K562 (cell line): ENCODE measurements around the gene PLPP6. TPM values are rescaled to one million over a fixed set of nuclear protein-coding genes. Genes with fewer than 3 reads are reported as not detected.

ENCODE experiments used
- JUNB ChIP-seq: fragments of 450-650 bp; formaldehyde crosslinking; conservative IDR thresholded peaks from 2 replicates; pipeline ENCODE4 v1.4.0; 2020; ENCODE audit warnings: mild to moderate bottlenecking
- RBBP5 ChIP-seq: fragments of 200-600 bp; sonication (generic); IDR thresholded peaks from 2 replicates; pipeline ENCODE4 v1.6.1; 2012; ENCODE audit warnings: borderline replicate concordance, mild to moderate bottlenecking, low read length, control low read depth, inconsistent platforms; ENCODE audit not compliant: insufficient read depth, poor library complexity, severe bottlenecking
- ZBED1 ChIP-seq: IDR thresholded peaks from 2 replicates; pipeline ENCODE4 v1.6.1; 2014
- ZNF274 ChIP-seq: IDR thresholded peaks from 2 replicates; pipeline ENCODE4 v1.6.1; 2011; ENCODE audit warnings: low read depth, mild to moderate bottlenecking, low read length, moderate library complexity, borderline replicate concordance
- ZNF695 ChIP-seq: fragments of 450-650 bp; formaldehyde crosslinking; IDR thresholded peaks from 2 replicates; pipeline ENCODE4 v1.4.0; 2020; ENCODE audit warnings: mild to moderate bottlenecking, moderate library complexity
- polyA plus RNA-seq, 8 experiments: library from polyadenylated mRNA; depleted of rRNA in 4 of 8; stranded (reverse) in 5 of 8; unstranded in 3 of 8; fragments of >200 nt; fragmentation: Nextera tagmentation in 2 of 8; fragmentation: Illumina TruSeq in 1 of 8; extraction: Ambion mirVana in 2 of 8; extraction: Trizol in 1 of 8; gene quantifications; 2 replicates each; pipeline versions ENCODE4 v1.2.1 to v1.2.3, GENCODE V29; 2011 to 2014; ENCODE audit warnings: inconsistent platforms in 1 of 8, missing spikeins in 1 of 8
- total RNA-seq, 7 experiments: library from RNA; depleted of rRNA in 6 of 7; stranded (reverse); fragments of >200 nt in 6 of 7; fragmentation: Illumina TruSeq in 2 of 7; extraction: Trizol in 2 of 7; gene quantifications; 2 replicates each; pipeline versions ENCODE4 v1.2.1 to v1.2.3, GENCODE V29; 2011 to 2021; ENCODE audit warnings: low replicate concordance in 1 of 7
- TF ChIP-seq, protein P1 (sequence below): fragments of 150-350 bp; conservative IDR thresholded peaks from 2 replicates; pipeline ENCODE4 v1.6.1; 2014; ENCODE audit warnings: low read length
- TF ChIP-seq, protein P2 (sequence below): fragments of 250-450 bp; sonication (Bioruptor Pico); IDR thresholded peaks from 2 replicates; pipeline ENCODE4 v1.8.0; 2022; ENCODE audit warnings: inconsistent platforms

The PLPP6 gene
- total and polyA plus RNA-seq, 9 of the 15 experiments (the other 6 are each of a cell fraction or from before 2014, with no cell fraction given): 1.9 to 8.9 (median 5.6) TPM

GRCh38 chr9:4671737-4672136 is 9.6 kb downstream of the PLPP6 start (continued):
- TF ChIP-seq, protein P1, sequence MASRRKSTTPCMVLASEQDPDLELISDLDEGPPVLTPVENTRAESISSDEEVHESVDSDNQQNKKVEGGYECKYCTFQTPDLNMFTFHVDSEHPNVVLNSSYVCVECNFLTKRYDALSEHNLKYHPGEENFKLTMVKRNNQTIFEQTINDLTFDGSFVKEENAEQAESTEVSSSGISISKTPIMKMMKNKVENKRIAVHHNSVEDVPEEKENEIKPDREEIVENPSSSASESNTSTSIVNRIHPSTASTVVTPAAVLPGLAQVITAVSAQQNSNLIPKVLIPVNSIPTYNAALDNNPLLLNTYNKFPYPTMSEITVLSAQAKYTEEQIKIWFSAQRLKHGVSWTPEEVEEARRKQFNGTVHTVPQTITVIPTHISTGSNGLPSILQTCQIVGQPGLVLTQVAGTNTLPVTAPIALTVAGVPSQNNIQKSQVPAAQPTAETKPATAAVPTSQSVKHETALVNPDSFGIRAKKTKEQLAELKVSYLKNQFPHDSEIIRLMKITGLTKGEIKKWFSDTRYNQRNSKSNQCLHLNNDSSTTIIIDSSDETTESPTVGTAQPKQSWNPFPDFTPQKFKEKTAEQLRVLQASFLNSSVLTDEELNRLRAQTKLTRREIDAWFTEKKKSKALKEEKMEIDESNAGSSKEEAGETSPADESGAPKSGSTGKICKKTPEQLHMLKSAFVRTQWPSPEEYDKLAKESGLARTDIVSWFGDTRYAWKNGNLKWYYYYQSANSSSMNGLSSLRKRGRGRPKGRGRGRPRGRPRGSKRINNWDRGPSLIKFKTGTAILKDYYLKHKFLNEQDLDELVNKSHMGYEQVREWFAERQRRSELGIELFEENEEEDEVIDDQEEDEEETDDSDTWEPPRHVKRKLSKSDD: no peak
- no peak for TF ChIP-seq ZNF274
- no peak for TF ChIP-seq JUNB (CRISPR knock-in tag)
- TF ChIP-seq ZNF695 (CRISPR knock-in tag): no peak
- no peak for TF ChIP-seq RBBP5
- no peak for TF ChIP-seq ZBED1
- TF ChIP-seq, protein P2, sequence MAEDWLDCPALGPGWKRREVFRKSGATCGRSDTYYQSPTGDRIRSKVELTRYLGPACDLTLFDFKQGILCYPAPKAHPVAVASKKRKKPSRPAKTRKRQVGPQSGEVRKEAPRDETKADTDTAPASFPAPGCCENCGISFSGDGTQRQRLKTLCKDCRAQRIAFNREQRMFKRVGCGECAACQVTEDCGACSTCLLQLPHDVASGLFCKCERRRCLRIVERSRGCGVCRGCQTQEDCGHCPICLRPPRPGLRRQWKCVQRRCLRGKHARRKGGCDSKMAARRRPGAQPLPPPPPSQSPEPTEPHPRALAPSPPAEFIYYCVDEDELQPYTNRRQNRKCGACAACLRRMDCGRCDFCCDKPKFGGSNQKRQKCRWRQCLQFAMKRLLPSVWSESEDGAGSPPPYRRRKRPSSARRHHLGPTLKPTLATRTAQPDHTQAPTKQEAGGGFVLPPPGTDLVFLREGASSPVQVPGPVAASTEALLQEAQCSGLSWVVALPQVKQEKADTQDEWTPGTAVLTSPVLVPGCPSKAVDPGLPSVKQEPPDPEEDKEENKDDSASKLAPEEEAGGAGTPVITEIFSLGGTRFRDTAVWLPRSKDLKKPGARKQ (CRISPR knock-in tag): no peak
- TF ChIP-seq, all 486 proteins: peak for 0
